Measurements from ENCODE around the gene LRG1.

LRG1 gene

DNA sequence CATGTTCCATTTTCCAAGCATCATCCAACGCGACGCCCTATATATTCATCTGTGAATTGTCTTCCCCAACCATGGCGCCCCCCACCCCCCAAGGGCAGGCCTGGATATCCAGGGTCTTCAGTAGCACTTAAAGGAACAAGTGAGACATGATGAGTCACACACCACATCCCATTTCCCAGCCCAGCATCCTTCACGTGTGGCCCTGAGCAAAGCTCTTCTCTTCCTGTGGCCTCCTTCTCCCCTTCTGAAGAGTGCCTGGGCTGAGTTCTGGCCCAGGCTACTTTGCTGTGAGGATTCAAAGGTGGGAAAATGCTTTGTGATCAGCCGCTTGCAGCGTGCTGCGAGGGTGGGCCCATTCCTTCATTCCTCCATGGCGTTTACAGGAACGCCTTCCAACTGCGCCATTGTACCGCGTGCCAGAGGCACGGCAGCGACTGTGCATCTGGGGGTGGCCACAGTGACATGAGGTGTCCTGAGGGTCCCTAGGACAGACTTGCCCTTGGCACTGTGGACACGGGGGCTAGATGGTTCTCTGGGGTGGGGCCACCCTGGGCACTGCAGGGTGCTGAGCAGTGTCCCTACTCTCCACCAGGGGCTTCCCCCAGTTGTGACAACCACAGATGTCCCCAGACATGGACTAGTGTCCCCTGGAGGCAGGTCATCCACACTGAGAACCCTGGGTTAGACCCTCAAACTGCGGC, 33.2 kb downstream of the LRG1 start:
- DNase-seq = no peak

- DNase-seq = no peak
These were observed 34.0 kb downstream of the LRG1 start for GRCh38 chr19:4505570-4506448.

GRCh38 chr19:4504891-4505569, 34.8 kb downstream of the LRG1 start:
- no peak for DNase-seq

DNA sequence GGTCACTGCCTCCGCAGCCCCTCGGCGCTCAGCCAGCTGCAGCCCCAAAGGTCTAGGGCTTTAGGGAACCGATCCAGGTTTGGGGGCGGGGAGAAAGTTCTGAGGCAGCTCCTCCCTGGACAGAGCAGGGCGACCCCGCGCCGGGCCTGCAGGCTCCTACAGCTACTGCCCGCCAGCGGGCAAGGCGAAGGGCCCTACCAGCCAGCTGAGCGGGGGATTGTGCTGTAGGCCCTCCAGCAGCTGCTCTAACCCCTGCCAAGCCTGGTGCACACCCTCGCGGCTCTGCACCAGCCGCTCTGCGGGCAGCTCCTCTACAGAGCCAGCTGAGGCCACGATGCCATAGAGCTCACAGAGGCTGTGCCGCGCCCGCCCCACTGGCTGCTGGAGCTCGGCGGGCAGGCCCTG, 35.5 kb downstream of the LRG1 start:
- DNase-seq = no peak

DNA sequence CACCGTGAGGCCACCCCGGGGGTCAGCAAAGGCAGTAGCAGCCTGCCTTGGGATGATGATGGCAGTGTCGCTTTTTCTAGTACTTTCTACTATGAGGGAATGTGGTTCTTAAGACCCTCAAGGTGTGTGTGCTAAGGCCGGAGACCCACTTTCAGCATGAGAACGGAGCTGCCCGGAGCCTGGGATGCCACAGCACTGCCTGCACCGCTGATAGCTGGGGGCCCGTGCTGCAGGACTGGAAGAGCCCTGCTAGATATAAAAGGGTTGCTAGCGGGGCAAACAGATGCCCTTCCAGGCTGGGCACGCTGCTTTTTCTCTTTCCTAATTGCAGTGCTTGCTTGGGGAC, 36.0 kb downstream of the LRG1 start:
- DNase-seq = no peak

DNA sequence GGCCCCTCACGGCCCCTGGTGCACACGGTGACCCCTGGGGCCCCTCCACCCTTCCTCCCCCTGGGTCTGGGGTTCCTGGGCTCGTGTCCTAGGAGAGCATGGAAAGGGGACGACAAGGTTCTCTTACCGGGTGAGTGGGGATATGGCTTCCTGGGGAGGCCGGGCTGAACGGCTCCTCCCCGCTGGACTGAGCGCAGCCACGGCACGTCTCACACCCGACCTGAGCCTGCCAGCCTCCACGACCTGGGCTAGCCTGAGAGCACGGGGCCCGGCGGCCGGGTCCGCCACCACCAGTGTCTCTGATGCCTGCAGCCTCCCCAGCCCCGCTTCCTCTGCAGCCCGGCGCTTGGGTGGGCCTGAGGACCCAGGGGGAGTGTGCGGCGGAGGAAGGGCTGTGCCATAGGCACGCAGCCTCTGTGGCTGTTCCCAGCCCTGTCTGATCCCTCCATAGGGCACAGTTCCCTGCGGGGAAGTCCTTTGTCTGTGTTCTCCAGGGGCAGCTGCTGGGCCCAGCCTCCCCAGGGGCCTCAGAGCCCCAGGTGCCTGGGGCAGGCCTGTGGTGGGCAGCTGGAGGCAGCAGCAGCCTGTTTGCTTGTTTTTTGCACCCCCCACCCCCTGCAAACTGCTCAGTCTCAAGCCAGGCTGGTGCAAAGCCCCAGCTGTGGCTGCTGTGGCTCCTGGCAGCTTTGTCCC, 36.6 kb downstream of the LRG1 start:
- DNase-seq = peak in 1 of 3 experiments; percentile 46

DNA sequence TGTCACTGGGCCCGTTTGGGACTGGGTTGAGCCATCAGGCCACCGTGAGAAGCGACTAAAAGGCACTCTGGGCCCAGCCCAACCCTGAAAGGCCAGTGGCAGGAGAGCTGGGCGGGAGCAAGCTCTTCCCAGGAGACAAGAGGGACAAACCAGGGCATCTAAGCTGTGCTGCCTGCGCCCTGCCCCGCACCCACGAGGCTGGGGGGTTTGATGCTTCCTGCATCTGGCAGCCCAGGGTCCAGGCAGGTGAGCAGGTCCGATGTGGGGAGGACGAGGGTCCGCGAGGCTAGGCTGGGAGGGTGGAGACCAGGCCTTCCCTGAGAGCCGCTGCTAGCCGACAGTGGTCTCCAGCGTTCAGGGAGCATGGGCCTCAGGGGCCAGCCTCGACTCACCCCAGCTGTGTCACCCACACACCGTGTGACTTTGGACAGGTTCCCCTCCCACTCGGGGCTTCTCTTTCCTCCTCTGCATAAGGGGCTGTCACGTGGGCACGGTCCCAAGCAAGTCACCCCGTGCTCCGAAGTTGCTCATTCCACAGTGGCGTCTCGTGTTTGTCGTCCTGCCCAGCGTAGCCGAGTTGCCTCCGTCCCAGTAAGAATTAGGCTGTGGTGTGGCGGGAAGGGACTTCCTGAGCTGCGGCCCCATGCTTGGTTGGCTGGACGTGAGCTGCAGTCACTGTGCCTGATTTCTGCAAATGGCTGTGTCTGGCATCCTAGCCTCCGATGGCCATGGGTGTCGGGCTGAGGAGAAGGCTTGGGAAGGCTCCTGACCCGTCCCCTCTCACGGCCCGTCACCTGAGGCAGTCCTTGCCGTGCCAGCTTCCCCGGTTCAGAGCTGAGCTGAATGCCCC, 37.3 kb downstream of the LRG1 start:
- DNase-seq = no peak

GRCh38 chr19:4501691-4502090, 38.1 kb downstream of the LRG1 start:
- DNase-seq = no peak

DNA sequence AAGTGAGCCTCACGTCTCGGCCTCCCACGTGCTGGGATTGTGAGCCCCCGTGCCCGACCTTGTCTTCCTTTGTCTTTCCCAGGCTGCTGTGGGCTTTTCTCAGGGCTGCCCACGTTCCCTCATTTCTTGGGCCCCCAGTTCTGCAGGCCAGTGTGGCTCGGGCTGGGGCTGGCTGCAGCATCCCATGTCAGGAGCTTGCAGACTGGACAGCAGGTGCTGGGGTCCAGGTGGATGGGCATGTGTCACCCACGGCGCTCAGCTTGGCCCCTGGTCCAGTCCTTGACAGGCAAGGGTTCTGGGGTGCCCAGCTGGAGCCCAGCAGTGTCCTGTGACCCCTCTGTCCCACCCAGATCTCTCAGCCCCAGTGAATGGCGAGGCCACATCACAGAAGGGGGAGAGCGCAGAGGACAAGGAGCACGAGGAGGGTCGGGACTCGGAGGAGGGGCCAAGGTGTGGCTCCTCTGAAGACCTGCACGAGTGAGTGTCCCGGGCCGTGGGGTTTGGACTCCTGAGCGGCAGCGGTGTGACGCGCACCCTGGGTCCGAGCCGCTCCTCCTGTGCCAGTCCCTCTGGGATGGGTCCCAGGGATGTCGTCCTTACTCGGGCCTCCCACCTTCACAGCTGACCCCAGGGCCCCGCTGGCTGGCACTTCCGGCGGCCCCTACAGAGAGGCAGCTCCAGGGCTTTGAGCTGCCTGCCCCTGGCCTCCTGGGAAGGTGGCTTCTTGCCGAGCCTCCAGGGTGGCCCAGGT, 38.8 kb downstream of the LRG1 start:
- no peak for DNase-seq

- no peak for DNase-seq
These were observed 40.0 kb downstream of the LRG1 start for GRCh38 chr19:4499855-4500254.

DNA sequence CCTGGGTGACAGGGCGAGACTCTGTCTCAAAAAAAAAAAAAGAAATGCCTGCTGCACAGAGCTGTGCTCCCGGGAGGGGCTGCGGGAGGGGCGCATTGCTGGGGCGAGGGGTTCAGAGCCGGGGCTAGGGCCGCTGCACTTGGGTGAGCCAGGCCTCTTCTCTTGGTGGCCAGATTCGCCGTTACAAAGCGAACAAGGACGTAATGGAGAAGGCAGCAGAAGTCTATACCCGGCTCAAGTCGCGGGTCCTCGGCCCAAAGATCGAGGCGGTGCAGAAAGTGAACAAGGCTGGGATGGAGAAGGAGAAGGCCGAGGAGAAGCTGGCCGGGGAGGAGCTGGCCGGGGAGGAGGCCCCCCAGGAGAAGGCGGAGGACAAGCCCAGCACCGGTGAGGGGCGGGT, 40.5 kb downstream of the LRG1 start:
- DNase-seq = no peak

GRCh38 chr19:4498694-4499093, 41.1 kb downstream of the LRG1 start:
- DNase-seq = no peak

DNA sequence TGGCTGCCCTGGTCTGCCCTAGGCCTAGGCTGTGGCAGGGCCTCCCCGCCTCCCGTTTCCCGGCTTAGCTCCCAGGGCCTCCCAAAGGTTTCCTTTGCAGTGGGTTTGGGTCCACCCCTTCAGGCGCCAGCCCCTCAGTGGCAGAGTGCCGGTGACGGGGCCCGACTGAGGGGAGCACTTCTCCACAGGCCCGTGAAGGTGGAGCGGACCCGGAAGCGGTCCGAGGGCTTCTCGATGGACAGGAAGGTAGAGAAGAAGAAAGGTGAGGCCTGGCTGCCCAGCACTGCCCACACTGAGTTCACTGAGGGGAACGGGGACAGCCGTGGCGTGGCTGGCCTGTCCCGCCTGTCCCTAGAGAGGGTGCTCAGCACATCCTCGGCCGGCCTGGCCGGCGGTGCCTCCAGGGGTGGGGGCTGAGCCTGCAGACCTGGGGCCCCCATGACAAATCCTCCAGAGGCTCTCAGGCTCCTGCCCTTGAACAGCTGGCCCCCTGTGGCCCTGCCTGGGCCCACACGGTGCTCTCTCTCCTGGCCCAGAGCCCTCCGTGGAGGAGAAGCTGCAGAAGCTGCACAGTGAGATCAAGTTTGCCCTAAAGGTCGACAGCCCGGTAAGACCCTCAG, 42.0 kb downstream of the LRG1 start:
- no peak for DNase-seq

- DNase-seq = no peak
These were observed 43.5 kb downstream of the LRG1 start for GRCh38 chr19:4496304-4496703.

GRCh38 chr19:4495471-4495870, 44.4 kb downstream of the LRG1 start:
- no peak for DNase-seq

GRCh38 chr19:4494691-4495064, 45.2 kb downstream of the LRG1 start:
- DNase-seq = no peak

DNA sequence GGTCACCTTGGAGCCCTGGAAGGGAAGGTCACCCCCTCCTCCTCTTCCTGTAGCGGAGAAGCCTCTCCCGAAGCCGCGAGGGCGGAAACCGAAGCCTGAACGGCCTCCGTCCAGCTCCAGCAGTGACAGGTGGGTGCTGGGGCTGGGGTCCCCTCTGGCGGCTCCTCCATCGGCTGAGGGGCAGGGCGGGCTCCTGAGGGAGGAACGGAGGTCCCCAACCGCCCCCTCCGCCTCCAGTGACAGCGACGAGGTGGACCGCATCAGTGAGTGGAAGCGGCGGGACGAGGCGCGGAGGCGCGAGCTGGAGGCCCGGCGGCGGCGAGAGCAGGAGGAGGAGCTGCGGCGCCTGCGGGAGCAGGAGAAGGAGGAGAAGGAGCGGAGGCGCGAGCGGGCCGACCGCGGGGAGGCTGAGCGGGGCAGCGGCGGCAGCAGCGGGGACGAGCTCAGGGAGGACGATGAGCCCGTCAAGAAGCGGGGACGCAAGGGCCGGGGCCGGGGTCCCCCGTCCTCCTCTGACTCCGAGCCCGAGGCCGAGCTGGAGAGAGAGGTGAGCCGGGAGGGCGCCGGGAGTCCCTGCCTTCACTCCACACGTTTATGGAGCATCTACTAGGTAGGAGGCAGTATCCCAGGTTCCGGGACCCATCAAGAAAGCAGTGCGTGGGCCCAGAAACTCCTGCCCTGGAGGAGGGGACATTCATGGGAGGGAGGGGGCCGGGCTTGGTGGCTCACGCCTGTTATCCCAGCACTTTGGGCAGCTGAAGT, 45.7 kb downstream of the LRG1 start:
- no peak for DNase-seq

- DNase-seq = no peak
These were observed 46.5 kb downstream of the LRG1 start for GRCh38 chr19:4493104-4493928.

GRCh38 chr19:4492337-4493103, 47.3 kb downstream of the LRG1 start:
- no peak for DNase-seq
